22Rv1 (cell line): Measurements from ENCODE around the gene OR9G1.

Experiments
- CTCF ChIP-seq: fragments of 450-650 bp; IDR thresholded peaks from 2 replicates; pipeline ENCODE4 v1.5.1; 2017; ENCODE audit warnings: mild to moderate bottlenecking
- ZFX ChIP-seq: fragments of 450-650 bp; IDR thresholded peaks from 2 replicates; pipeline ENCODE4 v1.6.1; 2017; ENCODE audit warnings: antibody characterized with exemption, borderline replicate concordance

- TF ChIP-seq CTCF (no peak), ZFX (no peak)
Observed at GRCh38 chr11:56716379-56716854, 17.5 kb downstream of the OR9G1 start.
